MM.1S (cell line): ENCODE results near the gene CDK11B.
"Not testable (repeated sequence)": the region's sequence is repeated elsewhere in the genome, so short reads cannot be mapped to it uniquely, and the experiment has no call there.

Experiments used
- EZH2 ChIP-seq: fragments of 300-600 bp; sonication (generic); optimal IDR thresholded peaks from 2 replicates; pipeline ENCODE3; 2017; ENCODE audit warnings: low read depth, mild to moderate bottlenecking, antibody characterized with exemption, low read length, mixed read lengths
- EZH2phosphoT487 ChIP-seq: fragments of 300-600 bp; sonication (generic); IDR thresholded peaks from 2 replicates; pipeline ENCODE4 v1.6.1; 2018; ENCODE audit warnings: antibody characterized with exemption, low read length
- TF ChIP-seq, protein P1 (sequence below): fragments of 300-600 bp; sonication (generic); IDR thresholded peaks from 2 replicates; pipeline ENCODE4 v1.5.1; 2016; ENCODE audit warnings: antibody characterized with exemption, low read length, mixed read lengths

DNA sequence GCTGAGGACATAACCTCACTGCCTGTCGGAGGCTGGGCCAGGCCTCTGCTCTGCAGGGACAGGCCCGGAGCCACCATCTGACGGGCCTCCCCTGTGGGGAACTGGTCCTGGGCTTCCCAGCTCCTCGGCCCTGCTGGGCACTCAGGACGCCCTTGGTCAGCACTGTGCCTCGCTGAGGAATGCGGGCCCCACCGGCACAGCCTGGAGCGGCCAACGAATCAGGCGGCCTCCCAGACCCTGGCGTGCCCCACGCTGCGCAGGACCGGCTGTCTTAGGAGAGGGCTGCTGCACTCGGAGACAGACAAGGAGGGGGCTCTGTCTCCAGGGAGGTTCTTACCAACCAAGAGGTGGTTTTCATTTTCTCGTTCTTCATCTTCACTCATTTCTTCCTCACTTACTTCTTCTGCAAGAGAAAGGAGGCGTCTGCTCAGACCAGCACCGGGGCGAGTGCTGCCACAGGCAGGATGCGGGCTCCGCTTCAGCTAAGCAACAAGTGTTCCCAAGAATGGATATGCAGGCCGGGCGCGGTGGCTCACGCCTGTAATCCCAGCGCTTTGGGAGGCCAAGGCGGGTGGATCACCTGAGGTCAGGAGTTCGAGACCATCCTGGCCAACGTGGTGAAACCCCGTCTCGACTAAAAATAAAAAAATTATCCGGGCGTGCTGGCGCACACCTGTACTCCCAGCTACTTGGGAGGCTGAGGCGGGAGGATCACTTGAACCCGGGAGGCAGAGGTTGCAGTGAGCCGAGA lies 17.9 kb downstream of the CDK11B start:
- TF ChIP-seq, protein P1, sequence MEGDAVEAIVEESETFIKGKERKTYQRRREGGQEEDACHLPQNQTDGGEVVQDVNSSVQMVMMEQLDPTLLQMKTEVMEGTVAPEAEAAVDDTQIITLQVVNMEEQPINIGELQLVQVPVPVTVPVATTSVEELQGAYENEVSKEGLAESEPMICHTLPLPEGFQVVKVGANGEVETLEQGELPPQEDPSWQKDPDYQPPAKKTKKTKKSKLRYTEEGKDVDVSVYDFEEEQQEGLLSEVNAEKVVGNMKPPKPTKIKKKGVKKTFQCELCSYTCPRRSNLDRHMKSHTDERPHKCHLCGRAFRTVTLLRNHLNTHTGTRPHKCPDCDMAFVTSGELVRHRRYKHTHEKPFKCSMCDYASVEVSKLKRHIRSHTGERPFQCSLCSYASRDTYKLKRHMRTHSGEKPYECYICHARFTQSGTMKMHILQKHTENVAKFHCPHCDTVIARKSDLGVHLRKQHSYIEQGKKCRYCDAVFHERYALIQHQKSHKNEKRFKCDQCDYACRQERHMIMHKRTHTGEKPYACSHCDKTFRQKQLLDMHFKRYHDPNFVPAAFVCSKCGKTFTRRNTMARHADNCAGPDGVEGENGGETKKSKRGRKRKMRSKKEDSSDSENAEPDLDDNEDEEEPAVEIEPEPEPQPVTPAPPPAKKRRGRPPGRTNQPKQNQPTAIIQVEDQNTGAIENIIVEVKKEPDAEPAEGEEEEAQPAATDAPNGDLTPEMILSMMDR, result not testable (repeated sequence)
- TF ChIP-seq EZH2, EZH2phosphoT487: not testable (repeated sequence)
